Measurements from ENCODE around the gene ZFP36L1.

Gene ZFP36L1

DNA sequence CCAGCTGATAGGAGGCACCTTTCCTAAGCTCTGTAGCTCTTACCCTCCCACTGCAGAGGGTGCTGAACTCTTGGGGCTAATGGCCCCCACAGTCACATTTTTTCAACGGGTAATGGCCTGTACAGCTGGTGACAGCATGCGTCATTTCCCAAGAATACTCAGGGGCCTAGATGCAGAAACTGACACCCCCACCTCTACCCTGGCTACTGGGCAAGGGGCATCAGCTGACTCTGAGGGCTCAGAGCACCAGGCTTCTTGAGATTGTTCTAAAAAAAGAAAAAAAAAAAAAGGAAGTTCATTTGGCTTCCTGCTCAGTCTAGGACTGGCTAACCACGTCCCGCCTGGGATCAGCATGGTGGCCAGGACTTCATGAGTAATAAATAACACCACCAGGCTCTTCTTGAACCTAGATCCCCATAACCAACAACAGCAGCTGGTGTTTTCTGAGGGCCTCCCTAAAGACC is 35.2 kb downstream of the ZFP36L1 start:
- no peaks in the 10 kb centered on the region for H3K79me2 ChIP-seq (ENCODE audit: insufficient read depth, low read length)
- no peaks in the 10 kb centered on the region for H3K4me1 ChIP-seq (ENCODE audit: insufficient read depth, low read length)
- H4K20me1 ChIP-seq (ENCODE audit: insufficient read depth, low read length): no peaks in the 10 kb centered on the region
- no peak overlapping the region for H3K9ac ChIP-seq (ENCODE audit: low read depth, low read length)
- H3K36me3 ChIP-seq (ENCODE audit: insufficient read depth, low read length): no peaks in the 10 kb centered on the region
- H3K27me3 ChIP-seq (ENCODE audit: insufficient read depth, low read length, poor library complexity): no peaks in the 10 kb centered on the region
- ATAC-seq (ENCODE audit: insufficient read depth, low read depth): peak; percentile 57; the same call in 2 of the 3 replicates
- no peak overlapping the region for H2AFZ ChIP-seq (ENCODE audit: low read depth, low read length)
- no peak for TF ChIP-seq EZH2 (IDR thresholded peaks at IDR 0.05; ENCODE audit: borderline replicate concordance, low read depth, low read length, severe bottlenecking)
- TF ChIP-seq, protein P1, sequence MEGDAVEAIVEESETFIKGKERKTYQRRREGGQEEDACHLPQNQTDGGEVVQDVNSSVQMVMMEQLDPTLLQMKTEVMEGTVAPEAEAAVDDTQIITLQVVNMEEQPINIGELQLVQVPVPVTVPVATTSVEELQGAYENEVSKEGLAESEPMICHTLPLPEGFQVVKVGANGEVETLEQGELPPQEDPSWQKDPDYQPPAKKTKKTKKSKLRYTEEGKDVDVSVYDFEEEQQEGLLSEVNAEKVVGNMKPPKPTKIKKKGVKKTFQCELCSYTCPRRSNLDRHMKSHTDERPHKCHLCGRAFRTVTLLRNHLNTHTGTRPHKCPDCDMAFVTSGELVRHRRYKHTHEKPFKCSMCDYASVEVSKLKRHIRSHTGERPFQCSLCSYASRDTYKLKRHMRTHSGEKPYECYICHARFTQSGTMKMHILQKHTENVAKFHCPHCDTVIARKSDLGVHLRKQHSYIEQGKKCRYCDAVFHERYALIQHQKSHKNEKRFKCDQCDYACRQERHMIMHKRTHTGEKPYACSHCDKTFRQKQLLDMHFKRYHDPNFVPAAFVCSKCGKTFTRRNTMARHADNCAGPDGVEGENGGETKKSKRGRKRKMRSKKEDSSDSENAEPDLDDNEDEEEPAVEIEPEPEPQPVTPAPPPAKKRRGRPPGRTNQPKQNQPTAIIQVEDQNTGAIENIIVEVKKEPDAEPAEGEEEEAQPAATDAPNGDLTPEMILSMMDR (IDR thresholded peaks at IDR 0.05; ENCODE audit: borderline replicate concordance, extremely low read depth, low read length, poor library complexity, severe bottlenecking): no peak
- H3K9me3 ChIP-seq (ENCODE audit: insufficient read depth, low read length, severe bottlenecking): no peaks in the 10 kb centered on the region
- H3K4me2 ChIP-seq (ENCODE audit: insufficient read depth, low read length): no peak overlapping the region
- no peak overlapping the region for H3K27ac ChIP-seq (ENCODE audit: low read length)
- no peak overlapping the region for H3K4me3 ChIP-seq (ENCODE audit: low read depth in 1 of 2, low read length in 2 of 2)
- peak; percentile 28 for DNase-seq

DNA sequence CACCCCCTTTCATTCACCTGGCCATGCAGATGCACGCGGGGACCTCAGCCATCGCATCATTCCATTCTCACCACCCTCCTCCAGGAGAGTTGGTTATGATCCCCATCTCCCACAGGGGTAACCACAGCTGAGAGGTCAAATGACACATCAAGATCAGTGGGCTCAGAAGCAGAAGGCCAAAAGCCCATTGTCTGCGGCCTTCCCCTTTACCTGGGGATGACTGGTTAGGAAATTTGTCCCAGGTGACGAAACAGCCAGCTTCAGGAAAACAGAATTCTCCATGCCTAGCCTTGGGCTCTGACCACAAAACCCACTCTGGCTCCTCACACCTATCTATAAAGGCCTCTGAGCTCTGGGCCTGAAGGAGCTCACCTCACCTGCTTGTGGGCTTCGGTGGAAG is 36.1 kb downstream of the ZFP36L1 start:
- Histone ChIP-seq H3K79me2 (ENCODE audit: insufficient read depth, low read length) (no peaks in the 10 kb centered on the region), H3K4me1 (ENCODE audit: insufficient read depth, low read length) (no peaks in the 10 kb centered on the region), H4K20me1 (ENCODE audit: insufficient read depth, low read length) (no peaks in the 10 kb centered on the region), H3K4me3 (ENCODE audit: low read depth in 1 of 2, low read length in 2 of 2) (no peak overlapping the region), H3K36me3 (ENCODE audit: insufficient read depth, low read length) (no peaks in the 10 kb centered on the region), H3K4me2 (ENCODE audit: insufficient read depth, low read length) (no peak overlapping the region), H3K9ac (ENCODE audit: low read depth, low read length) (no peak overlapping the region), H3K27me3 (ENCODE audit: insufficient read depth, low read length, poor library complexity) (no peaks in the 10 kb centered on the region), H2AFZ (ENCODE audit: low read depth, low read length) (no peak overlapping the region), H3K9me3 (ENCODE audit: insufficient read depth, low read length, severe bottlenecking) (no peaks in the 10 kb centered on the region), H3K27ac (ENCODE audit: low read length) (no peak overlapping the region)
- TF ChIP-seq, protein P1 (IDR thresholded peaks at IDR 0.05; ENCODE audit: borderline replicate concordance, extremely low read depth, low read length, poor library complexity, severe bottlenecking): no peak
- DNase-seq: no peak
- ATAC-seq (ENCODE audit: insufficient read depth, low read depth): no peak

DNA sequence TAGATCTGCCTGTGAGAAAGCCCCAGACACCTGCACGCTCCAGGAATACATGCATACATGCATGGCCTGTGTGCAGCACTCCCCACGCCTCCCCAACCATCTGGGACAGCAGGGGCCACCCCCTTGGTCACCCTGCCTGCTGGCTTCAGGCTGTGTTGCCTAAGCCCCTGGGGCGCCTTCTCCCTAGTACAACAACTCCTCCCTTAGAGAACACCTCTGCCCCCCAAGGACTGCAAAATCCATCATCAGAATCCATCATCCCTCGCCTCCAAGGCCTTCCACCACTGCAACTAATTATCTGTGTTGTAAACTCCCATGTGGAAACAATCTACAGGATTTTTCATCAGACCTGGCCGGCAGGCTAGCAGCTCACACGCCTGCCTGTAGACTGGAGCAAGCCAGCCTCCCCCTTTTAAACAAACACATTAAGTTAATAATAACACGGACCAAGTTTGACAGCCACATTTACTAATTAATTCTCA is 36.8 kb downstream of the ZFP36L1 start:
- Histone ChIP-seq H3K27ac (ENCODE audit: low read length) (no peak overlapping the region), H3K9me3 (ENCODE audit: insufficient read depth, low read length, severe bottlenecking) (no peaks in the 10 kb centered on the region), H3K4me3 (ENCODE audit: low read depth in 1 of 2, low read length in 2 of 2) (no peak overlapping the region), H3K9ac (ENCODE audit: low read depth, low read length) (no peak overlapping the region), H2AFZ (ENCODE audit: low read depth, low read length) (no peak overlapping the region), H3K36me3 (ENCODE audit: insufficient read depth, low read length) (no peaks in the 10 kb centered on the region), H3K27me3 (ENCODE audit: insufficient read depth, low read length, poor library complexity) (no peaks in the 10 kb centered on the region), H4K20me1 (ENCODE audit: insufficient read depth, low read length) (no peaks in the 10 kb centered on the region), H3K79me2 (ENCODE audit: insufficient read depth, low read length) (no peaks in the 10 kb centered on the region), H3K4me2 (ENCODE audit: insufficient read depth, low read length) (no peak overlapping the region), H3K4me1 (ENCODE audit: insufficient read depth, low read length) (no peaks in the 10 kb centered on the region)
- no peak for TF ChIP-seq EZH2 (IDR thresholded peaks at IDR 0.05; ENCODE audit: borderline replicate concordance, low read depth, low read length, severe bottlenecking)
- TF ChIP-seq, protein P1 (IDR thresholded peaks at IDR 0.05; ENCODE audit: borderline replicate concordance, extremely low read depth, low read length, poor library complexity, severe bottlenecking): no peak
- ATAC-seq (ENCODE audit: insufficient read depth, low read depth) (no peak), DNase-seq (no peak)

DNA sequence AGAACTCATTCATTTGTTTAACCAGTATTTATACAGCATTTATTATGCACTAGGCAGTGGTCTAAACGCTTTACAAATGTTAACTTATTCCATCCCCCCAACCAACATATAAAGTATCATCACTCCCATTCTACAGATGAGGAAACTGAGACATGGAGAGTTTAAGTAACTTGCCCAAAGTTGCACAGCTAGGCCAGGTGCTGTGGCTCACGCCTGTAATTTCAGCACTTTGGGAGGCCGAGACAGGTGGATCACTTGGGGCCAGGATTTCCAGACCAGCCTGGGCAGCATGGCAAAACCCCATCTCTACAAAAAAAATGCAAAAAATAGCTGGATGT is 37.9 kb downstream of the ZFP36L1 start:
- no peaks in the 10 kb centered on the region for H3K9me3 ChIP-seq (ENCODE audit: insufficient read depth, low read length, severe bottlenecking)
- DNase-seq (no peak), ATAC-seq (ENCODE audit: insufficient read depth, low read depth) (no peak)
- H4K20me1 ChIP-seq (ENCODE audit: insufficient read depth, low read length): no peaks in the 10 kb centered on the region
- no peak for TF ChIP-seq EZH2 (IDR thresholded peaks at IDR 0.05; ENCODE audit: borderline replicate concordance, low read depth, low read length, severe bottlenecking)
- TF ChIP-seq, protein P1 (IDR thresholded peaks at IDR 0.05; ENCODE audit: borderline replicate concordance, extremely low read depth, low read length, poor library complexity, severe bottlenecking): no peak
- H2AFZ ChIP-seq (ENCODE audit: low read depth, low read length): no peak overlapping the region
- H3K27ac ChIP-seq (ENCODE audit: low read length): no peak overlapping the region
- no peak overlapping the region for H3K9ac ChIP-seq (ENCODE audit: low read depth, low read length)
- no peak overlapping the region for H3K4me3 ChIP-seq (ENCODE audit: low read depth in 1 of 2, low read length in 2 of 2)
- no peaks in the 10 kb centered on the region for H3K4me1 ChIP-seq (ENCODE audit: insufficient read depth, low read length)
- H3K79me2 ChIP-seq (ENCODE audit: insufficient read depth, low read length): no peaks in the 10 kb centered on the region
- H3K27me3 ChIP-seq (ENCODE audit: insufficient read depth, low read length, poor library complexity): no peaks in the 10 kb centered on the region
- H3K36me3 ChIP-seq (ENCODE audit: insufficient read depth, low read length): no peaks in the 10 kb centered on the region
- H3K4me2 ChIP-seq (ENCODE audit: insufficient read depth, low read length): no peak overlapping the region
